Omental fat pad (tissue), 4 donors: ENCODE data around the gene TFAP2A. TPM values are rescaled to one million over a fixed set of nuclear protein-coding genes. Genes with fewer than 3 reads are reported as not detected.

ENCODE experiments used
- ATAC-seq: fragments of 150-250 bp; one replicate; pipeline ENCODE4 v1.9.1; 2016; ENCODE audit warnings: mild to moderate bottlenecking, moderate library complexity; ENCODE audit not compliant: low FRiP score
- DNase-seq: peaks from one replicate; pipeline ENCODE4 v3.0.0-alpha.2; 2019; ENCODE audit warnings: low spot score
- total RNA-seq, 4 donors: library from RNA; depleted of rRNA; stranded (reverse); fragments of >200 nt; gene quantifications; one replicate each; pipeline ENCODE4 v1.1.0, GENCODE V29; 2016
- TF ChIP-seq, protein P1 (sequence below), 3 donors: fragments of 450-650 bp; IDR thresholded peaks; one replicate each; pipeline ENCODE4 v1.5.1; 2016 to 2017; ENCODE audit warnings: antibody characterized with exemption in 3 of 3, mild to moderate bottlenecking in 3 of 3, moderate library complexity in 2 of 3

TFAP2A gene
- total RNA-seq, 4 donors from 2014 or later: not detected

DNA sequence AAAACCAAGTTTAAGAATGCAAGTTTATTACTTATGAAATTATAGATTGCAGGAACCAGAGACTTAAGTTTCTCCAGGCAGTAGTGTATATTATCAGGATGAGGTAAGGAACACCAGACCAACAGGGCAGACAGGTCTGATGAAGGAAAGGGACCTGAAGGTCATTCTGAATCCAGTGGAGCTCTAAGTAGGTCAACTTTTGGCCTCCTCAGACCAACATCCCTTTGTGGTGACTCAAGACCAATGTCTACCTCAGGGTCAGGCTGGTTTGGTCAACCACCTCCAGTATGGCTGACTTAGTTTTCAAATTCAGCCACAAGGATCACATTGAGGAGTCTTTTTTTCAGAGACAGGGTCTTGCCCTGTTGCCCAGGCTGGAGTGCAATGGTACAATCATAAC is 38.7 kb upstream of the TFAP2A start:
- ATAC-seq (no peak), DNase-seq (no peak)
- TF ChIP-seq, protein P1, sequence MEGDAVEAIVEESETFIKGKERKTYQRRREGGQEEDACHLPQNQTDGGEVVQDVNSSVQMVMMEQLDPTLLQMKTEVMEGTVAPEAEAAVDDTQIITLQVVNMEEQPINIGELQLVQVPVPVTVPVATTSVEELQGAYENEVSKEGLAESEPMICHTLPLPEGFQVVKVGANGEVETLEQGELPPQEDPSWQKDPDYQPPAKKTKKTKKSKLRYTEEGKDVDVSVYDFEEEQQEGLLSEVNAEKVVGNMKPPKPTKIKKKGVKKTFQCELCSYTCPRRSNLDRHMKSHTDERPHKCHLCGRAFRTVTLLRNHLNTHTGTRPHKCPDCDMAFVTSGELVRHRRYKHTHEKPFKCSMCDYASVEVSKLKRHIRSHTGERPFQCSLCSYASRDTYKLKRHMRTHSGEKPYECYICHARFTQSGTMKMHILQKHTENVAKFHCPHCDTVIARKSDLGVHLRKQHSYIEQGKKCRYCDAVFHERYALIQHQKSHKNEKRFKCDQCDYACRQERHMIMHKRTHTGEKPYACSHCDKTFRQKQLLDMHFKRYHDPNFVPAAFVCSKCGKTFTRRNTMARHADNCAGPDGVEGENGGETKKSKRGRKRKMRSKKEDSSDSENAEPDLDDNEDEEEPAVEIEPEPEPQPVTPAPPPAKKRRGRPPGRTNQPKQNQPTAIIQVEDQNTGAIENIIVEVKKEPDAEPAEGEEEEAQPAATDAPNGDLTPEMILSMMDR (IDR thresholded peaks at IDR 0.05): no peak

DNA sequence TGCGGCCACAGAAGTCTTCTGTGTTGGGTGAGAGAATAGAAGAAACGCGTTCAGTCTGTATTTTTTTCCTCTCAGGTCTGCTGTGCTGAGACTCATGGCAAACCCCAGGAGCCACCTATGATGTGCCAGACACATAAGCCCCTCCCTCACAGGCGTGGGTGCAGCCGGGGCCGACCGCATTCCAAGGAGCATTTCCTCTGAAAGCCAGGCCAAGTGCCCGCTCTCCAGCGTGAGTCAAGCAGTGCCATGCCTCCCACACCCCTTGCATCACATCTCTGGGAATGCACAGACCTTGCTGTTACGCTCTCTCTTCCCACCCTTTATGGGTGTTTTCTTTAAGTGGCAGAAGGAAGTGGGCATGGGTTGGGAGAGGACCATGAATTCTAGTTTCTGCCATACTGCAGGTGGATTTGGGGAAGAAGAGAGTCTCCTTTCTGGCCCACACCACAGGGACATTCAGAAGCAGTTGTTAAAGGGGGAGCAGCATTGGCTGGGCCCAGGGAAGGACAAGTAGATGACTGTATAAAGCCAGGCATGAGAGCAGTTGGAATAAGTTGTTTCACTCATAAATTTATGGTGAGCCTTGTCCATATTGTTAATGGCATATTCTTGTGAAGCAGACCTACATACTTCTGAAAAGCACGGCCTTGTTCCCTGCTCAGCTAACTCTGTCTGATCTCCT is 37.1 kb upstream of the TFAP2A start:
- peak; percentile 67 for DNase-seq
- ATAC-seq: peak; percentile 99
- TF ChIP-seq, protein P1 (IDR thresholded peaks at IDR 0.05): no peak

DNA sequence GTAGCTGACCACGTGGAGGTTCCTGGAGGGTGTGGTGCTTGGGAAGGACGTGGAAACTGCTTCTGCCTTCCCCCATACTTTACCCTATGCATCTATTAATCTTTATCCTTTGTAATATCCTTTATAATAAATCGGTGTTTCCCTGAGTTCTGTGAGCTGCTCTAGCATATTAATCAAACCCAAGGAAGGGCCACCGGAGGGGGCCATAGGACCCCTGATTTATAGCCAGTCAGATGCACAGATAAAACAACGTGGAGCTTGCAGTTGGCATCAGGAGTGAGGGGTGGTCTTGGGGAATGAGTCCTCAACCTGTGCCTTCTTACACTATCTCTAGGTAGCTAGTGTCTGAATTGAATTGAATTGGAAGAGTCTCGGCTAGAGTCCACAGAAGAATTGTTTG is 36.5 kb upstream of the TFAP2A start:
- TF ChIP-seq, protein P1 (IDR thresholded peaks at IDR 0.05): no peak
- ATAC-seq (no peak), DNase-seq (no peak)

DNA sequence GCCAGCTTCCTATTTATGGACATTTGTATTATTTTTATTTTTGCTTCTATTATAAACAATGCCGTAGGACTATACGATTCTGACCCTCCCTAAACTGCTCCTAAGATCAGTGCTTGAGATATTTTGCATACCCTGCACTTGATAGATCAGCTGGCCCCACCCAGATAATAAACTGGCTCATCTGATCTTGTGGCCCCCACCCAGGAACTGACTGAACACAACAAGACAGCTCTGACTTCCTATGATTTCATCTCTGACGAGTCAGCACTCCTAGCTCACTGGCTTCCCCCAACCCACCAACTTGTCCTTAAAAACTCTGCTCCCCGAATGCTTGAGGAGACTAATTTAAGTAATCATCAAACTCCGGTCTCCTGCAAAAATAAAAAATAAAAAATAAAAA is 34.9 kb upstream of the TFAP2A start:
- ATAC-seq: no peak
- no peak for DNase-seq
- TF ChIP-seq, protein P1 (IDR thresholded peaks at IDR 0.05): no peak

DNA sequence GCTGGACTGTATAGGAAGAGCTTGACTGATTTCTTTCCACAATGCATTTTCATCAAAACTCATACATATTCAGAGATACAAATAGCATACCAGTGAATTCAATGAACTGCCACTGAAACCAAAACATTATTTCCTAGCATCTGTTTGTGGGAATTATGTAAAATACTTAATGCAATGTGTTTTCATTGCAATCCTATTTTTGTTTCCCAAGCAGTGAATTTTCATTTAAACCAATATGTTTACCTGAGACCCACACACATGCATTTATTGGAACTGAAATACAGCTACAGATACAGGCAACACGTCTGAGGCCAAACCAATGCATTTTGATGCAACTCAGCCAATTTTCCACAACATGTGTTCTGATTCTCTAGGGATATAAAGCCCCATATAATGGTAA is 33.2 kb upstream of the TFAP2A start:
- TF ChIP-seq, protein P1 (IDR thresholded peaks at IDR 0.05): no peak
- ATAC-seq: no peak
- no peak for DNase-seq

DNA sequence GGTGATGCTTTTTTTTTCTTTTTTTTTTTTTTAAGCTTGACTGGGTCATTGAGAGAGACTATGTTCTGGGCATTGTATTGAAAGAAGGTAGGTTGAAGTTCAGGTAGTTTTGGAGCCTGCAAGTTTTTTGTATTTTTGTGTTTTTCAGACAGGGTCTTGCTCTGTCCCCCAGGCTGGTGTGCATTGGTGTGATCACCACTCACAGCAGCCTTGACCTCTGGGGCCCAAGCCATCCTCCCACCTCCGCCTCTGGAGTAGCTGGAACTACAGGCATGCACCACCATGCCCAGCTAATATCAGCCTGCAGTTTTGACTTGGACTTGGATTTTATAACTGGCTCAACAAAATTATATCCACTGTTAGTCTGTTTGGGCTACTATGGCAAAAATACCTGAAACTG is 31.7 kb upstream of the TFAP2A start:
- DNase-seq (no peak), ATAC-seq (no peak)
- TF ChIP-seq, protein P1 (IDR thresholded peaks at IDR 0.05): no peak

DNA sequence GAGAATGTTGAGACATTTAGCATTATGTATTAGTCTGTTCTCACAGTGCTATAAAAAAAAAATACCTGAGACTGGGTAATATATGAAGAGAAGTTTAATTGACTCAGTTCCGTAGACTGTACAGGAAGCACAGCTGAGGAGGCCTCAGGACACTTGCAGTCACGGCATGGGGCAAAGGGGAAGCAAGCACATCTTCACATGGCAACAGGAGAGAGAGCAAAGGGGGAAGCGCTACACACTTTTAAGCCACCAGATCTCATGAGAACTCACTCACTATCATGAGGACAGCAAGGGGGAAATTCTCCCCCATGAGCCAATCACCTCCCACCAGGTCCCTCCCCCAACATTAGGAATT is 26.8 kb upstream of the TFAP2A start:
- ATAC-seq: no peak
- TF ChIP-seq, protein P1 (IDR thresholded peaks at IDR 0.05): no peak
- DNase-seq: no peak
